Endothelial cell of umbilical vein (primary cell): ENCODE results near the gene CAMTA1.

Source experiments
- CTCF ChIP-seq, 2 donors: IDR thresholded peaks; 1 replicate in 1 of 2; 2 replicates in 1 of 2; pipeline ENCODE4 v1.5.1; 2011; ENCODE audit warnings: low read length in 2 of 2, mild to moderate bottlenecking in 2 of 2, moderate library complexity in 2 of 2, control low read depth in 1 of 2, inconsistent platforms in 1 of 2, low read depth in 1 of 2; ENCODE audit not compliant: insufficient read depth in 1 of 2; ENCODE audit errors: extremely low read depth in 1 of 2
- EZH2 ChIP-seq: IDR thresholded peaks from 2 replicates; pipeline ENCODE4 v1.6.1; 2012; ENCODE audit warnings: borderline replicate concordance, low read depth, mild to moderate bottlenecking, moderate library complexity, low read length, inconsistent platforms; ENCODE audit not compliant: severe bottlenecking
- POLR2A ChIP-seq: IDR thresholded peaks from 2 replicates; pipeline ENCODE4 v1.6.1; 2012; ENCODE audit warnings: low read depth, mild to moderate bottlenecking, control low read depth, low read length
- POLR2AphosphoS5 ChIP-seq: IDR thresholded peaks from 2 replicates; pipeline ENCODE4 v1.6.1; 2012; ENCODE audit warnings: low read depth, mild to moderate bottlenecking, control low read depth, low read length, moderate library complexity; ENCODE audit not compliant: insufficient read depth

- no peak for TF ChIP-seq CTCF (IDR thresholded peaks at IDR 0.05; ENCODE audit: extremely low read depth in 1 of 2, insufficient read depth in 1 of 2, low read depth in 1 of 2, low read length in 2 of 2)
- no peak for TF ChIP-seq POLR2AphosphoS5
- no peak for TF ChIP-seq POLR2A
- TF ChIP-seq EZH2 = no peak
These were observed 228.8 kb downstream of the CAMTA1 start for GRCh38 chr1:7013833-7014639.
